NCI-H524 treated with DMSO at 0.1 percent for 48 hours (cell line): ENCODE data around the gene SPRYD3.

ENCODE experiments used
- DNase-seq: peaks from one replicate; lab custom pipeline; 2025; lab: John Stamatoyannopoulos, UW

SPRYD3 gene

DNA sequence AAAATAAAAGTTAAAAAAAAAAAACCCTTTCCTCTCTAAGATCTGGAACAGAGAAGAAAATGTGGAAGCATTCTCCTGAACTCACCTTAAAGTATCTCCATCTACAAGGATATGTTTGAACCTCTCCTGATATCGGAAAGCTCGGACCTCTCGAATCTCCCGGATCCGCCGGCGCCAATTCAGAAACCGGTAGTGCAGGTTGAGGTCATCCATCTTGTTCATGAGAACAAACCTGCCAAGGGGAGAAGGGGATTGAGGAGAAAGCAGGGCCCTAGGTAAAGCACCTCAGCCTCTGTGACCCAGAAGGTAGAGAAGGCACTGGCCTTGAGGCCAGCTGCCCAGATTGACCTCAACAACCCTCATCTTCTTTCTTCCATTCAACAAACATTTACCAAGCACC, 2.2 kb downstream of the SPRYD3 start:
- DNase-seq = no peak

DNA sequence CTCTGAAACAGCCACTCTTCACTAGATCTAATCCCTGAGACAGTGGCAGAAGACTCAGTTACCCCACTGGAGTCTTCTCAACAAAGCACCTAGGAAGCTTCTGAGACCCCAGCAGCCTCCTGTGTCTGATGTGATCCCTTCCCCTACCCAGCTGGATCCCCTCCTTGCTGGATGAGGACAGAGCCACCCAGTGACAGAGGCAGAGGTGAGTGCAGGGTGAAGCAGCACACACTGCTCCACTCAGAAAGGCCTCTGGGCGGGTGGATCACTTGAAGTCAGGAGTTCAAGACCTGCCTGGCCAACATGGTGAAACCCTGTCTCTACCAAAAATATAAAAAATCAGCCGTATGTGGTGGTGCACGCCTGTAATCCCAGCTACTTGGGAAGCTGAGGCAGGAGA, 2.7 kb downstream of the SPRYD3 start:
- DNase-seq = no peak

DNA sequence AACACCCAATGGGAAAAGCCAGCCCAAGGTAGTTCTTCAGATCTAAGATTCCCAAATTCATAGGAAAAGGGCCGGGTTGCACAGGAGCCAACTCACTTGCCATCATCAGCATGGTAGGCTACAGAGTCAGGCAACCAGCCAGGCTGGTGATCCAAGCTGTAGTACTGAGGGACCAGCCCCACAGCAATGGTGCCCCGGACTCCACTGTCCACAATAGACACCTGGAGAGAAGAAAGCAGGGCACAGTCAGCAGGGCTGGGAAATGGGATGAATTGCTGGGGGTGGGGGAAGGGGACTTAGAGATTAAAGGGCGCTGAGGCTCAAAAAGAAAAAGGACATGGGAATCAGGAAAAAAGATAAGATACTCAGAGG, 4.2 kb downstream of the SPRYD3 start:
- DNase-seq = no peak

DNA sequence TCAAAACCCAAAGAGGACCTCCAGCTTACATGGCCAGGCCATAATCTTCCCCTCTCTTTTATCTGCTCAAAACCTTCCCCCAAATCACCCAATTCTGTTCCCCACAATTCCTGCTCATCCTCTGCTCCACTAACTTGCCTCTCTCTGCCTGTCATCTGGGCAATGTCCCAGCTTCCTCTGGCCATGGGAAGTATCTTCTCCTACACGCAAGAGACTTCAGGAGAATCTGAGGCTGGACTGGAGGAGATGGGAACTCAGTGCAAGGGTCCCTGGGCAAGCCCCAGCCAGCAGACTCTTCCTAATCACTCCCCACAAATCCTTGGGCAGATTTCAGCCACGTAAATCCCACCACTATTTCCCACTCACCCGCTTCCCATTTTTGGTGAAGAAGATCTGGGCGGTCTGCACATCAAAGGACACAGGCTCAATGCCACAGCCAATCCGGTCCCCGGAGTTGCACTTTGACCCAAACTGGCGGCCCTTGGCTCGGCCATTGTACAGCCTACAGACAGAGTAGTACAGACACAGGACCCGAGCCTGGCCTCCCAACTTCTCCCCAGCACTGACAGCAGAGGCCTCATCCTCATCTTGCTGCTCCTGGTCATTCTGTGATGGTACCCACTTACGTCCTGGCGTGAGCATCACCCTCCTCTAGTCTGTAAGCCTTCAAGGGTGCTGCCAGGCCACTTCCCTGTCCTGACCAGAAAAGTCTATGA, 4.7 kb downstream of the SPRYD3 start:
- DNase-seq = no peak

DNA sequence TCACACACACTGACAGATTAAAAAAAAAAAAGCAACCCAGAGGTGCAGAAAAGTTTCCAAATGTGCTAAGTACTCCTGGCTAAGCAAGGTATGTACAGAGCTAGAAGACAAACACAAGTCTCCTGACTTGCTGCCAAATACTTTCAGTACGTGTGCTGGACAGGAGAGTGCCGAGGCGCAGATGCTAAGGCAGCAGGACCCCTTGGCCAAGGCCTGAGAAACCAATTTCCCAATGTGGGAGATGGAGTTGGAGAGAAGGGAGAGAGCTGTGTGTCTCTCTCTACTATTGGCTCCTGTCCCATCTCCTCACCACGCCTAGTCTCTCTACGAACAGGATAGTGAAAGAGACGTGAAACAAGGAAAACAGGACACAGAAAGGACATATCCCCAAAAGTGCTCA, 5.3 kb downstream of the SPRYD3 start:
- DNase-seq = no peak

DNA sequence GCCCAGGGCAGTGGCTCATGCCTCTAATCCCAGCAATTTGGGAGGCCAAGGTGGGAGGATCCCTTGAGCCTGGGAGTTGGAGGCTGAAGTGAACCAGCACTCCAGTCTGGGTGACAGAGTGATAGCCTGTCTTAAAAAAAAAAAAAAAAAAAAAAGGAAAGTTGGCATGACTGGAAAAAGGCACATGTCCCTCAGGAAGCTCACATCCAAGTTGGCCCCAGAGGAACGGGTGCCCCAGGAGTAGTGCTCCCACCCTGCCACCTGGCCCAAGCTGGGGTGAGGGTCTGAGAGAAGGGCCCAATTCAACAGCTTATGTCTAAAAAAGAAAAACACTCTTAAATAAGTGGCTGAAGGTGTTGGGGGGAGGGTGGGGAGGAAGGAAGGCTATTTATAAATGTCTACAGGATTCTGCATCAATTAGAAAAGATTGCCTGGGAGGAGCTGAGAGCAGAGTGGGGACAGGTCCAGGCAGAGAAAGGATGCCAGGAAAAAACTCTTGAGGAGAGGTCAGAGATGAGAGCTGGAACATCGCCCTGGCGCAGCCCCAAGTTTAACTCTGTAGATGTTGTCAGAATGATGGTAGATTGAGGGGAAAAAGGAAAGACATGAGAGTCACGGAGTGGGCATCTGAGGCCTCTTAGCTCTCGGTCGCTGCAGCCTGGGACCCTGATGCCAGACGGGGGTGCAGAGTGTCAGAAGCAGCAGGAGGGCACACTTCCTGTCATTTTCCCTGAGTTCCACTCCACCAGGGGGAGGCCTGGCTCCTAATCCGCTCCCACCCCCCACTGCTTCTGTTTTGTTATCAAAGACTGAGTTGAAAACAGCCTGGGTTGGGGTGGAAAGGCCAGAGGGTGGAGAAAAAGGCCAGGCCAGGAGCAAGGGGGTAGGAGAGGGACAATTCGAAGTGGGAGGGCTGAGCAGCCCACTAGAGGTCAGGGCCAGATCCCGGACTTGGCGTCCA, 7.3 kb downstream of the SPRYD3 start:
- DNase-seq = no peak

DNA sequence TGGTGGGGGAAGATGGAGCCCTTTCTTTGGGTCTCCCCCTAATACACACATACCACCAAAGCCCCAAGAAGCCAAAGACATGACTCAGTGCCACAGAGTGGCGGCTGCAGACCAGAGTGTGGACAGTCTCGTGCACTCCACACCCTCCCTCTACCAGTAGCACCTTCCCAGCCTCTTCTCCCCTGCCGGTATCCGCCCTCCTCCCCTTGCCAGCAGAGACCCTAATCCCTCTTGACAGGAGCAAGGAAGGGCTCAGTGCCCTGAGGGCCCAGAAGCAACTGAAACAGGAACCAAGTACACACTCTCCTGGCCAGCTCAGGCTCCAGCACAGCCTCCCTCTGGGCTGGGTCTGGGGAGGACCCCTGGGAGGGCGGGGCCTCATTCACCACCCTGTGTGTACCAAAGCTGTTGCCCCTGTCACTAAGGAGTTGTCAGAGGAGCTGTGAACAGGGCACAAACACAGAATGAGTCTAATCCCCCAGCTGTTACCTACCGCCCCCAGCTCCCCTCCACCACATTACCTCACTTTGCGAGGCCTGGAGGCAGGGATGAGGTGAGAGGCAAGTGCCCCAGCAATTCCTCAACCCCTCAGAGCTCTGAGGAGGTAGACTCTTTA, 8.2 kb downstream of the SPRYD3 start:
- DNase-seq = no peak

DNA sequence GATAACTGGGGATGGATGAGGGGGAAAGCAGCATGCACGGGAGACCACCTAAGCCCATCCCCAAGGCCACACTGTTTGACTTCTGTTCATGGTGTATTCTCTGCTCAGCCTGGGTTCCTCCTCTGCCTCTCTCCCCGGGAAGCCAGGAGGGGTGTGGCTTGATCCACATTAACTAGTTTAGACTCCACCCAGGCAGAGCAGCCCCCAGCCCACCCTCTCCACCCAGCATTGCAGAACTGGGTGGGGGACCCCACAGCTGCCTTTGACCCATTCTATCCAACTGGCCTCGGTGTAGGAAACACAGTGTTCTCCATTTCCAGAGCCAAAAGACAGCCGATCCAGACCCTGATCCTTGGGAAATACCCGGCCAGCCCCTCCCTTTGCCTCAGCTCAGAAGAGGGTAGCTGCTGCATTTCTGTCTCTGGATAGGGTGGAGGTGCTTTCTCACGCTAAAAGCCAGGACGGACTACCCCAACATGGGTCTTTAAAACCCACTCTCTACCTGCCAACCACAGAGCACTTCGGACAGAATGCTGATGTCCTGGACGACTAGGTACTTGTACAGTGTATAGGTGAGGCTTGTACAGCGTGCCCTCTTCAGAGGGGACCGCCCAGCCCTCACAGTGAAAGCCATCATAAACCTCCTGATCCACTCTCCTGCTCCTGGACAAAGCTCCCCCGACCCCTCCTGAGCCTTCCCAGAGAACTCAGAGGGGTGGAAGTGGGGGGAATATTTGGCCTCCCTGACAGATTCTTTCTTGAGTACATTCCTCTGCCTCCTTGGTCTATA, 9.4 kb downstream of the SPRYD3 start:
- no peak for DNase-seq

DNA sequence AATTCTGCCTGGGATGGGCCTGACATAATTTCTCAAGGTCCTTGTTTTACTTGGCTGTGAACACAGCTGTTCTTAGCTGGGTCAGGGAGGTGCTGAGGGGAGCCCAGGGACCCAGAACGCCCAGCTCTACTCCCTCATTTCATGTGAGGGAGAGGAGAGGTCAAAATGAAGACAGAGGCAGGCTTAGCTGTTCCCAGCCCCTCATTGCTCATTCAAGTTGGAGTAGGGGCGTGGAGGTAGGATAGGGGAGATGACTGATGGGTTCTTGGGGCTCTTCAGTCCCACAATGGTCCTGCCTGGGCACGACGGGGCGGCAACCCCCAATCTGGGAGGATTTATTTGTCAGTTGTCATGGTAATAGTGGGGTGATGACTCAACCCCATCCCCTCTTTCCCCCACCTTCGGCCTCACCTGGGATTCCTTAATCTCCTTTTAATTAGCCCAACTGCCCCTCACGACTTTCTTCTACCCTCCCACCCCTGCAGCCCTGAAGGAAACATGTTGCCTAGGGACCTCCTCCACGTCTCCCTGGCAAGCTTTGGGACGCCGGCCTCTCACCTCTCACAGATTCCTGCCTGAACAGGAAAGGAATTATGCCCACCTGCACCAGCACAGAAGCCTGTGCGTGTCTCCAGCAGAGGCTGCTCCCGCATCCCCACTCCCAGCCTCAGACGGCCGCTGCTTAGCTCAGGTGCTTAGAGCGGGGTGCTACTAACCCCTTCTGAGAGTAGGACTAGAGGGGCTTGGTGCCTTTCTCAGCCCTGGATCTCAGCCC, 10.2 kb downstream of the SPRYD3 start:
- DNase-seq = no peak

DNA sequence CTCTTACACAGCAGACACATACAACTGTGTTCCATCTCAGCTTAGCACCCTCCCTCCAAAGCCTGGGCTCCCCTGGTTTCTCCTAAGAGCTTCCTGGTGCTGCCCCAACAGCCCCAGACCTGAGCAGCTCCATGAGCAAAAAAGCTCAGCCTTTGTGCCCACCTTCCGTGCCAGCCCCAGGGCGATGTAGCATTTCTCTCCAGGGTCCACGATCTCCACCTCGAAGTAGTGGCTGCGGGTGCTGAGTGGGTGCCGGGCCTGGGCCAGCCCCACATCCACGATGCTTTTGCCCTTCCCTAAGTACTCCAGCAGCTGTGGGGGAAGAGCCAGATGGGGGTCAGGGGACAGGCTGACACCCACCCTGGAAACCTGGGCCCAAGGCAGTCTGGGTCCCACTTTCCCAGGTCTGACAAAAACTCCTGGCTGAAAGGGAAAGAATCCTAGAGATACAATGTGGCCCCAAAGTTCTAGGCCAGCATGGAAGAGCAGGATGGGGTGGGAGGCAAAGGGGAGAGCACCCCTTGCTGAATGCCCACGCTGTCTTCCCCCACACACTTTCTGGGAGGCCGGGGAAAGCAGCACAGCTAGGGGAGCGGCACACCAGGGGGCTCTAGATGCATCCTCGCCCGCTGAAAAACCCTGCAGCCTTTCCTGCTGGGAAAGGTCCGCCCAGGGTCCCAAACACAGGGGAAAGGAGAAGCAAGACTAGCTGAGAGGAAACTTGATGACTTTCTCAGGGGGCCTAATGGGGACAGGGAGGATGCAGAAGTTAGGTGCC, 11.0 kb downstream of the SPRYD3 start:
- DNase-seq = no peak

DNA sequence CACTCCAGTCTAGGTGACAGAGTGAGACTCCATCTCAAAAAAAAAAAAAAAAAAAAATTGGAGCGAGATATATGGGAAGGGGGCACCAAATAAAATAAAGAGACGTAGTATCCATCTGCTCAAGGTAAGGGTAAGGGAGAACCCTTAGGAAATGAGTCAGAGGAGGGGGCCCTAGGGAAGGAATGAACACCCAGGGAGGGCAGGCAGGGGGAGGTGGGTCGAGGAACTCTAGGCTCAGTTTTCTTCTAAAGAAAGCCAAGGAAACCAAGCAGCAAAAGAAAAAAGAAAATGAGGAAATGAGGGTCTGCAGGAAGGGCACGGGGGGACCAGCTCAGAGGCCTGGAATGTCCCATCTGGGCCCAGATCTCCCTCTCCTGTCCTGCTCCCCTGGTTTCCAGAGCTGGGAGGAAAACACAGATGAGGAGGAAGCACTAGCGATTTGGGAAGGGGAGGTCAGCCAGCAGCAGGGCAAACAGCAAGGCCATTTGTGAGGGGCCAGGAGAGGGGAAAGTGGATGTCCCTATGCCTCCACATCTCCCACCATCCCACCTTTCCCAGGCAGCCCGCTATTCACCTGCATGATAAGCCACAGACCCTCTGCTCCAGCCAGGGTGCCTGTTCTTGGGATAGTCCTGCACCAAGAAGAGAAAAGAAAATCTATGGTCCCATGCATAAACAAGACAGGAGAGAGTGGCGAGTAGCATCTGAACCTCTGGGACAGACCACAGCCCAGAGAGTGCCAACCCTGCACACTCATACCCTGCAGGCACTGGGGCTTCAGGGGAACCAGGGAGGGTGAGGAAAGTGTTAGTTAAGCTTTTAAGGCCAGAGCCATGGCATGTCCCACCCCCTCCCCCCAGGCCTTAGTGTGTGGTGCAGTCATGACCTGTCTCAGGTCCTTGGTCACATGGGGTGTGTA, 11.9 kb downstream of the SPRYD3 start:
- no peak for DNase-seq

DNA sequence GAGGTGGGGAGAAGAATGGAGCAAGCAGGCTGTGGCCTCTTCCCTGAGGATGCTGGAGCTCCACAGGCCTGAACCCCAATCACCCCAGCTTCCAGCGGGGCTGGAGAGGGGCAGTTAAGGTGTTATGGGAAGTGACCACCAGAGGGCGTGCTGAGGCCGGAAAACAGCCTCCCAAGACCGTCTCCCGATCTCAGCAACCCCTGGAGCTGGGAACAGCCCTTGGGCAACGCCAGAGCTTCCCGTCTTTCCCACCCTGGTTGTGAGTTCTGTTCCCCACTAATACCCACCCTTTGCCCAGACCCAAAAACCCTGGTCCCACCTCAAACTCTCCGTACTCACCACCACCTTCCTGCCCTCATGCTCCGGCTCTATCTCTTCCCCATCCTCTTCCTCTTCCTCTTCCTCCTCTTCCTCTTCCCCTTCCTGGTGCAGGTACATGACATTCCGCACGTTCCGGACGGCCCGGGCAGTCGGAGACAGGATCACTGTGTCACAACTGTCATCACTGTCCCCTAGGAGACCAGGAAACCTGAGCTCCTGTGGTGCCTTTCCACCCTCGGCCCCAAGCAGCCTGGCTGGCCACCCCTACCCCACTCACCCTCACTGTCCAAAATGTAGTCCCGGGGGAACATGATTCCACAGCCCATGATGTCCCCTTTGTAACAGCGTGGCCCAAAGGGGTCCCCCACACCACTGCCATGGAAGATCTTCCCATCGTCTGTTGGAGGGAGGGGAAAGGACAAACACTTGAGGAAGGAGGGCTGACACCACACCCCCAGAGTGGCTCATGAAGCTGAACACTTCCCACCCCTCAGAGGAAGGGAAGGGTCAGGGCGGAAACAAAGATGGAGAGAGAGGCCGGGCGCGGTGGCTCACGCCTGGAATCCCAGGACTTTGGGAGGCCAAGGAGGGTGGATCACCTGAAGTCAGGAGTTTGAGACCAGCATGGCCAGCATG, 12.9 kb downstream of the SPRYD3 start:
- no peak for DNase-seq

DNA sequence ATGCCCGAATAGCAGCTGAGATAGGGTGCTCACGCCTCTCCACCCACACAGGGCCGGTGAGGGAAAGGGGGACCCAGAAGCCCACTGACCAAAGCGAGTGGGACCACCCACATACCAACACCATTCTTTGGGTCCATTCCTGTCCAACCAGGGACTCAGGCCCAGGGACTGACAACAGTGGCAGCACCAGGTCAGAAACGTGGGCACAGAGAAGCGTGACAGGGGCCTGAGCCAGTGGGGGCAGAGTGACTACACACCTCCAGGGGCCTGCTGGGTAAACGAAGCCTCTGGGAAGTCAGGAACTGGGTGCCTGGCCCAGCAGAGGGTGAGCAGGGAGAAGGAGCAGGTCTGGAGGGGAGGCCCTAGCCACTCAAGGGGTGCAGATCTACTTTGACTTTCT, 13.7 kb downstream of the SPRYD3 start:
- DNase-seq = no peak

DNA sequence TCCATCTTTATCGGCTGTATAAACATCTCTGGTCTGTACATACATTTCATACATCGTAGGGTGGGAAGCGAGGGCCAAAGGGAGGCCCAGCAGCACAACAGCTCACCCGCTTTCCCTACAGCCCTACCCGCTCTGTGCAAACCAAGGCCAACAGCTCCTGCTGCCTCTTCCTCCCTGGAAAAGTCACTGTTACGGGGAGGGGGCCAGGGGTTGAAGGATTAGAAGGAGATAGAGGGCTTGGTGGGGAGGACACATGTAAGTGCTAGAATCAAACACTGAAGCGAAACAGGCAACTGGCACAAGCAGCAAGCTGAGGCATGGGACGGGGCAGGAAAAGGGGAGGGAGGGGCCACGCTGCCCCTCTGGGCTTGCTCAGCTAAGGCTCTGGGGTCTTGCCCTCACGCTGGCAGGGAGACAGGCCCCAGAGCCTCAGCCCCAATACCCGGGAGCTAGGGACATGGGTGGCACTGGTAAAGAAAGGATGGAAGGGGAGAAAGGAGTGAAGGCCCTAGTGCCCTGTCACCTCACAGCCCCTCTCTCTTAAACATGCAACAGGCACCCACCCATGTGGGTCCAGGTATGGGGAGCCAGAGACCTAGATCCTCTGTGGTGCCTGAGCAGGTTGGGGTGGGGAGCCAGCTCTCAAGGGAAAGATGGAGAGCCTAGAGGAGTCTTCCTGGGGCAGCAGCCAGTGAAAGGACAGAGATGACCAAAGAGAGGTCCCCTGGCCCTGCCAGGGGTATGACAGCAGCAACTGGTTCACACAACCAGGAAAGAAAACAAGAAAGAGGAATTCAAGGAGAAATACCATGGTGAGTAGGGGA, 14.4 kb downstream of the SPRYD3 start:
- DNase-seq = no peak

DNA sequence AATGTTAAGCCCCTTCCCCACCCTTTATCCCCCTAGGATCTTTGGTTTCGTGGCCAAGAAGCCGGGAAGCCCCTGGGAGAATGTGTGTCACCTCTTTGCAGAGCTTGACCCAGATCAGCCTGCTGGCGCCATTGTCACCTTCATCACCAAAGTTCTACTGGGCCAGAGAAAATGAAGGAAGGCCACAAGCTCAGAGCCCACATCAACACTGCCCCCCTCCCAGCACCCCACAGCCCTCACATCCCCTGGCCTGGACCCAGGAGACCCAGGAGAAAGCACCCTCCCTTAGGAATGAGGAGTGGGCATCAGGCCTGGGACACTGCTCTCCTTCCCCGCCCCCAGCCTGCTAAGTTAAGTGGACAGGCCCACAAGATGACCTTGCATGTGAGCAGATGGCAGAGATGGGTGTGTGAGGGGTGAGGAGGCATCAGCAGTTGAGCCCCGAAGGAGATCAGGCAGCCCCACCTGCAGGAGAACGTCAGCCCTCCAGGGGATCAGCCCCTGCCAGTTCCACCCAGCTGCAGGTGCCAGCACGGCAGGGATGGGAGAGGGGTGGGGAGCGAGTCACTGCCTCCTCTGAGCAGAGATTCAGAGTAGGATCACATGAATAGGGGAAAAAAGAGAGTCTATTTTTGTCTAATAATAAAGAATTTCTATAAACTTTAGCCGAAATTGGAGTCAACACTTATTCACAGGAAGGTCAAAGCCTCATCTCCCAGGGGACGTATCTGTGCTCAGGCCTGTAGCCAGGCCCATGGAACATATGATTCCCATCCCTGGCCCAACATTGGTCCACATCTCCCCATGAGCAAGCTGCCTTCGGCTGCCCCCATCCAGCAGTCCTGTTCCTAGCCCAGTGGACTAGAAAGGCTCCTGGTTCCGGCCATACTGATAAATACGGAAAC, 15.2 kb downstream of the SPRYD3 start:
- DNase-seq = no peak

DNA sequence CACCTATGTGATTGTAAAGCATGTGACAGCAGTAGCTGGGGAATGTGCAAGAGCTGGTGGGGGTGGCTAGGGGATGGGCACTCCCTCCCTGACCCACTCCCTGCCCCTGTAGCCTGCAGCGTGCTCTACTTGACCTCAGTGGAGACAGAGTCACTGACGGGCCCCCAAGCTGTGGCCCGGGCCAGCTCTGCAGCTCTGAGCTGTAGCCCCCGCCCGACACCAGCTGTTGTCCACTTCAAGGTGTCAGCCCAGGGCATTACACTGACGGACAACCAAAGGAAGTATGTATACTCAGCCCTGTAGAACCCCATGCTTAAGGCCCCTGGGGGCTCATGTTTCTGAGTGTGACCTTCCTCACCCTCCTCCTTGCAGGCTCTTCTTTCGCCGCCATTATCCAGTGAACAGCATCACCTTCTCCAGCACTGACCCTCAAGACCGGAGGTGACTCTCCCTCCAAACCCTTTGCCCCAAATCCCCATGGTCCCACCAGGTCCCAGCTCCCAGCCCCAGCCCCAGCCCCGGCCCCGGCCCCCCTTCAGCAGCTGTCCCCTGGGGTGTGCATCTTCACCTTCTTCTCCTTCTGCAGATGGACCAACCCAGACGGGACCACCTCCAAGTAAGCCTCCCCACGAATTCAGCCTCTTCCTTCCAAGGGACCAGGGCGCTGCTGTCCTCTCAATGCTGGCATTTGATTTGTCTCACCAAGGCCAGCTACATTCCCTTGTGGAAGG, 16.0 kb downstream of the SPRYD3 start:
- DNase-seq = no peak
